K562 (cell line): ENCODE data around the gene PSD4.

Experiments used
- BACH1 ChIP-seq: fragments of 200-800 bp; sonication (Bioruptor generic); IDR thresholded peaks from 2 replicates; pipeline ENCODE4 v1.6.1; 2016; ENCODE audit warnings: missing genetic modification characterization, missing compliant biosample characterization
- CHD1 ChIP-seq: fragments of 200-600 bp; sonication (generic); IDR thresholded peaks from one replicate; pipeline ENCODE4 v1.6.1; 2012; ENCODE audit warnings: mild to moderate bottlenecking, moderate library complexity, low read length, inconsistent platforms
- CTCF ChIP-seq, 3 experiments: IDR thresholded peaks in 2 of 3; conservative IDR thresholded peaks in 1 of 3; 2 replicates each; pipeline ENCODE4 v1.5.1; 2011 to 2012; ENCODE audit warnings: low read length in 3 of 3, mild to moderate bottlenecking in 3 of 3, control low read depth in 2 of 3, improper control_type of control experiment in 1 of 3, inconsistent platforms in 1 of 3, low read depth in 1 of 3, mixed read lengths in 1 of 3, moderate library complexity in 1 of 3; ENCODE audit not compliant: insufficient read depth in 2 of 3
- EZH2 ChIP-seq: IDR thresholded peaks from 2 replicates; pipeline ENCODE4 v1.6.1; 2012; ENCODE audit warnings: low read depth, mild to moderate bottlenecking, inconsistent platforms, low read length, borderline replicate concordance
- HMG20B ChIP-seq: fragments of 250-450 bp; sonication (Bioruptor Pico); IDR thresholded peaks from 2 replicates; pipeline ENCODE4 v1.5.0; 2021; ENCODE audit warnings: mild to moderate bottlenecking
- HNRNPLL ChIP-seq: fragments of 200-400 bp; formaldehyde crosslinking; IDR thresholded peaks from 2 replicates; pipeline ENCODE4 v1.6.1; 2017; ENCODE audit warnings: low read length, low read depth, mild to moderate bottlenecking; ENCODE audit not compliant: poor library complexity, severe bottlenecking
- MEIS2 ChIP-seq: fragments of 450-650 bp; IDR thresholded peaks from 2 replicates; pipeline ENCODE4 v1.6.1; 2014; ENCODE audit warnings: mild to moderate bottlenecking; ENCODE audit not compliant: partially characterized antibody
- PPARD ChIP-seq: fragments of 250-450 bp; sonication (Bioruptor Pico); IDR thresholded peaks from 2 replicates; pipeline ENCODE4 v1.8.0; 2022; ENCODE audit warnings: inconsistent platforms, mild to moderate bottlenecking, moderate library complexity
- SP1 ChIP-seq: sonication (generic); formaldehyde crosslinking; IDR thresholded peaks from 2 replicates; pipeline ENCODE4 v1.8.1; 2022; ENCODE audit warnings: mild to moderate bottlenecking, missing genetic modification reagents
- TCF7 ChIP-seq: sonication (generic); IDR thresholded peaks from 2 replicates; pipeline ENCODE4 v1.6.1; 2016; ENCODE audit warnings: antibody characterized with exemption, borderline replicate concordance
- YY1 ChIP-seq, 3 experiments: IDR thresholded peaks; 2 replicates each; pipeline ENCODE4 v1.6.1; 2011; ENCODE audit warnings: low read length in 2 of 3, mild to moderate bottlenecking in 2 of 3, moderate library complexity in 2 of 3, borderline replicate concordance in 1 of 3, control low read depth in 1 of 3, low read depth in 1 of 3; ENCODE audit not compliant: insufficient read depth in 3 of 3, insufficient replicate concordance in 2 of 3, control insufficient read depth in 1 of 3, insufficient read length in 1 of 3; ENCODE audit errors: extremely low read depth in 1 of 3
- TF ChIP-seq, protein P1 (sequence below), 2 experiments: fragments of 450-650 bp; IDR thresholded peaks; 2 replicates each; pipeline ENCODE4 v1.6.1; 2016
- TF ChIP-seq, protein P2 (sequence below): sonication (generic); formaldehyde crosslinking; IDR thresholded peaks from 2 replicates; pipeline ENCODE4 v1.8.1; 2022; ENCODE audit warnings: missing genetic modification reagents

- TF ChIP-seq CTCF (IDR thresholded peaks at IDR 0.05 in 2 of 3, conservative IDR thresholded peaks at IDR 0.05 in 1 of 3; ENCODE audit: insufficient read depth in 2 of 3, low read depth in 1 of 3, low read length in 3 of 3) (no peak), YY1 (IDR thresholded peaks at IDR 0.05; ENCODE audit: borderline replicate concordance in 1 of 3, control insufficient read depth in 1 of 3, extremely low read depth in 1 of 3, insufficient read depth in 3 of 3, insufficient read length in 1 of 3, insufficient replicate concordance in 2 of 3, low read depth in 1 of 3, low read length in 2 of 3) (no peak), TCF7 (no peak), CHD1 (no peak), EZH2 (no peak), HMG20B (CRISPR knock-in tag) (no peak), MEIS2 (no peak), BACH1 (tag) (no peak), HNRNPLL (no peak), SP1 (CRISPR knock-in tag) (no peak), PPARD (CRISPR knock-in tag) (no peak)
- TF ChIP-seq, protein P1, sequence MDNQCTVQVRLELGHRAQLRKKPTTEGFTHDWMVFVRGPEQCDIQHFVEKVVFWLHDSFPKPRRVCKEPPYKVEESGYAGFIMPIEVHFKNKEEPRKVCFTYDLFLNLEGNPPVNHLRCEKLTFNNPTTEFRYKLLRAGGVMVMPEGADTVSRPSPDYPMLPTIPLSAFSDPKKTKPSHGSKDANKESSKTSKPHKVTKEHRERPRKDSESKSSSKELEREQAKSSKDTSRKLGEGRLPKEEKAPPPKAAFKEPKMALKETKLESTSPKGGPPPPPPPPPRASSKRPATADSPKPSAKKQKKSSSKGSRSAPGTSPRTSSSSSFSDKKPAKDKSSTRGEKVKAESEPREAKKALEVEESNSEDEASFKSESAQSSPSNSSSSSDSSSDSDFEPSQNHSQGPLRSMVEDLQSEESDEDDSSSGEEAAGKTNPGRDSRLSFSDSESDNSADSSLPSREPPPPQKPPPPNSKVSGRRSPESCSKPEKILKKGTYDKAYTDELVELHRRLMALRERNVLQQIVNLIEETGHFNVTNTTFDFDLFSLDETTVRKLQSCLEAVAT (IDR thresholded peaks at IDR 0.05), result no peak
- TF ChIP-seq, protein P2, sequence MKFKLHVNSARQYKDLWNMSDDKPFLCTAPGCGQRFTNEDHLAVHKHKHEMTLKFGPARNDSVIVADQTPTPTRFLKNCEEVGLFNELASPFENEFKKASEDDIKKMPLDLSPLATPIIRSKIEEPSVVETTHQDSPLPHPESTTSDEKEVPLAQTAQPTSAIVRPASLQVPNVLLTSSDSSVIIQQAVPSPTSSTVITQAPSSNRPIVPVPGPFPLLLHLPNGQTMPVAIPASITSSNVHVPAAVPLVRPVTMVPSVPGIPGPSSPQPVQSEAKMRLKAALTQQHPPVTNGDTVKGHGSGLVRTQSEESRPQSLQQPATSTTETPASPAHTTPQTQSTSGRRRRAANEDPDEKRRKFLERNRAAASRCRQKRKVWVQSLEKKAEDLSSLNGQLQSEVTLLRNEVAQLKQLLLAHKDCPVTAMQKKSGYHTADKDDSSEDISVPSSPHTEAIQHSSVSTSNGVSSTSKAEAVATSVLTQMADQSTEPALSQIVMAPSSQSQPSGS (CRISPR knock-in tag), result no peak
Measured at GRCh38 chr2:113162869-113163268, 10.9 kb upstream of the PSD4 start.
